PFSK-1 (cell line): Measurements from ENCODE around the gene MAP2K5.

ENCODE experiments used
- FOXP2 ChIP-seq: optimal IDR thresholded peaks from 2 replicates; pipeline ENCODE3; 2011; ENCODE audit warnings: borderline replicate concordance, control low read depth, inconsistent platforms; ENCODE audit not compliant: insufficient read depth; ENCODE audit errors: extremely low read length, extremely low read depth
- POLR2AphosphoS5 ChIP-seq: IDR thresholded peaks from 2 replicates; pipeline ENCODE4 v1.6.1; 2012; ENCODE audit warnings: low read depth, mild to moderate bottlenecking, control low read depth, low read length, moderate library complexity
- SIN3A ChIP-seq: IDR thresholded peaks from 2 replicates; pipeline ENCODE4 v1.6.1; 2012; ENCODE audit warnings: mild to moderate bottlenecking, low read length, moderate library complexity, borderline replicate concordance; ENCODE audit not compliant: insufficient read depth
- TAF1 ChIP-seq: IDR thresholded peaks from 2 replicates; pipeline ENCODE4 v1.6.1; 2012; ENCODE audit warnings: low read length, control low read depth, borderline replicate concordance; ENCODE audit not compliant: insufficient read depth
- TF ChIP-seq, protein P1 (sequence below), 2 experiments: IDR thresholded peaks; 2 replicates each; pipeline versions ENCODE4 v1.6.1 to v1.8.0; 2011 to 2012; ENCODE audit warnings: low read depth in 2 of 2, low read length in 2 of 2, control low read depth in 1 of 2, inconsistent platforms in 1 of 2, mild to moderate bottlenecking in 1 of 2, moderate library complexity in 1 of 2; ENCODE audit not compliant: insufficient read depth in 1 of 2

MAP2K5 gene

DNA sequence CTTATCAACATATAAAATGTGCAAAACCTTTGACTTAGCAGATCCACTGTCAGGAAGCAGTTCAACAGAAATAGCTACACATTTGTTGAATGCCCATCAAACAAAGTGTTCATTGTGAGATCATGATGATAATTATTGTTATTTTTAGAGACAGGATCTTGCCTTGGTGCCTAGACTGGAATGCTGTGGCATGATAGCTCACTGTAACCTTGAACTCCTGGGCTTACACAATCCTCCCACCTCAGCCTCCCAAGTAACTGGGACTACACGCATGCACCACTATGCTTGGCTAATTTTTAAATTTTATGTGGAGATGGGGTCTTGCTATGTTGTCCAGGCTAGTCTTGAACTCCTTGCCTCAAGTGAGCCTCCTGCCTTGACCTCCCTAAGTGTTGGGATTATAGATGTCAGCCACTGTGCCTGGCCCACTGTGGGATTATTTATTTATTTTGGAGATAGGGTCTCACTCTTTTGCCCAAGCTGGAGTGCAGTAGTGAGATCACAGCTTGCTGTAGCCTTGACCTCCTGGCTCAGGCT, 8.8 kb downstream of the MAP2K5 start:
- no peak for TF ChIP-seq TAF1
- TF ChIP-seq, protein P1, sequence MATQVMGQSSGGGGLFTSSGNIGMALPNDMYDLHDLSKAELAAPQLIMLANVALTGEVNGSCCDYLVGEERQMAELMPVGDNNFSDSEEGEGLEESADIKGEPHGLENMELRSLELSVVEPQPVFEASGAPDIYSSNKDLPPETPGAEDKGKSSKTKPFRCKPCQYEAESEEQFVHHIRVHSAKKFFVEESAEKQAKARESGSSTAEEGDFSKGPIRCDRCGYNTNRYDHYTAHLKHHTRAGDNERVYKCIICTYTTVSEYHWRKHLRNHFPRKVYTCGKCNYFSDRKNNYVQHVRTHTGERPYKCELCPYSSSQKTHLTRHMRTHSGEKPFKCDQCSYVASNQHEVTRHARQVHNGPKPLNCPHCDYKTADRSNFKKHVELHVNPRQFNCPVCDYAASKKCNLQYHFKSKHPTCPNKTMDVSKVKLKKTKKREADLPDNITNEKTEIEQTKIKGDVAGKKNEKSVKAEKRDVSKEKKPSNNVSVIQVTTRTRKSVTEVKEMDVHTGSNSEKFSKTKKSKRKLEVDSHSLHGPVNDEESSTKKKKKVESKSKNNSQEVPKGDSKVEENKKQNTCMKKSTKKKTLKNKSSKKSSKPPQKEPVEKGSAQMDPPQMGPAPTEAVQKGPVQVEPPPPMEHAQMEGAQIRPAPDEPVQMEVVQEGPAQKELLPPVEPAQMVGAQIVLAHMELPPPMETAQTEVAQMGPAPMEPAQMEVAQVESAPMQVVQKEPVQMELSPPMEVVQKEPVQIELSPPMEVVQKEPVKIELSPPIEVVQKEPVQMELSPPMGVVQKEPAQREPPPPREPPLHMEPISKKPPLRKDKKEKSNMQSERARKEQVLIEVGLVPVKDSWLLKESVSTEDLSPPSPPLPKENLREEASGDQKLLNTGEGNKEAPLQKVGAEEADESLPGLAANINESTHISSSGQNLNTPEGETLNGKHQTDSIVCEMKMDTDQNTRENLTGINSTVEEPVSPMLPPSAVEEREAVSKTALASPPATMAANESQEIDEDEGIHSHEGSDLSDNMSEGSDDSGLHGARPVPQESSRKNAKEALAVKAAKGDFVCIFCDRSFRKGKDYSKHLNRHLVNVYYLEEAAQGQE (IDR thresholded peaks at IDR 0.05; ENCODE audit: insufficient read depth in 1 of 2, low read depth in 2 of 2, low read length in 2 of 2) = no peak
- TF ChIP-seq SIN3A = no peak

DNA sequence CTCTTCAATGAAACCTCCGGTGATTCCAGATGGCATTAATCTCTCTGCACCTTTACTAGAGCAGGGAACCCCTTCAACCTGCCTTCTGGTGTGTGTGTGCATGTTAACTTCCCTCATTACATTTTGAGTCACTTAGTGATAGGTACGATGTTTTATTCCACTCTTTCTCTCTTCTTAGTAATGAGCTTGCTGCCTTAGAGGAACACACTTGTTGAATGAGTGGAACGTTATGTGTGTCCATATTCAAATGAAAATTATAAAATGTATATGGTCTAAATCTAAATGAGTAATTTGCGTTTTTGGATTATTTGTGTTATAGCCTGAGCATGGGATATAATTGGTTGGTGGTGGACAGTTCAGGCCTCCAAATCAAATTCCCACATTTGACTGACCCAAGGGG, 12.1 kb downstream of the MAP2K5 start:
- TF ChIP-seq POLR2AphosphoS5 (no peak), FOXP2 (no peak), TAF1 (no peak), SIN3A (no peak)
- TF ChIP-seq, protein P1 (IDR thresholded peaks at IDR 0.05; ENCODE audit: insufficient read depth in 1 of 2, low read depth in 2 of 2, low read length in 2 of 2) = no peak

DNA sequence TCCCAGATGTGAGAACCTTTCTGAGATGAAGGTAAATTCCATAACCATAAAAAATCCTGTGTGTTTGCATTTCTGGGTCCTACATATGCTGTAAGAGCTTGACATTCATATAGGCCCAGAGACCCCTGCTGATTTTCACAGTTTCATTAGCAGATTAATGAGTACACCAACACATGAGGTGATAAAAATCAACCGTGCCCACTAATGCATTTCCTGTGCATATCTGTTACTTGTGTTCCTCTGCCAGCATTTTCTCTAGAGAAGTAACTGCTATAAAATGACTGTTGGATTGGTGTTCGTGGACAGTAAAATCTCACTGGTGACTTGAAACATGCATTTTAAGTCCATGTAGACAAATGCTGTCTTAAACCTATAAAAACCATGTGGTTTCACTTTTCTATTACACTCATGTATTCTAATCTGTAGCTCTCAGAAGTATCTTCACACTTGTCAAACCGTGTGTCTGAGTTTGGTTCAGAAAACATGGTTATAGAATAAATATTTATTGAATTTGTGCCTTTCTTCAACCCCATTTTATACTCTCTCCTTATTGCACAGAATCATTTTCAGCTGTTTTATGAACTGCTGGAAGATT, 14.6 kb downstream of the MAP2K5 start:
- TF ChIP-seq FOXP2 = no peak
- TF ChIP-seq SIN3A = no peak
- TF ChIP-seq, protein P1 (IDR thresholded peaks at IDR 0.05; ENCODE audit: insufficient read depth in 1 of 2, low read depth in 2 of 2, low read length in 2 of 2) = no peak
- no peak for TF ChIP-seq POLR2AphosphoS5
- TF ChIP-seq TAF1 = no peak

DNA sequence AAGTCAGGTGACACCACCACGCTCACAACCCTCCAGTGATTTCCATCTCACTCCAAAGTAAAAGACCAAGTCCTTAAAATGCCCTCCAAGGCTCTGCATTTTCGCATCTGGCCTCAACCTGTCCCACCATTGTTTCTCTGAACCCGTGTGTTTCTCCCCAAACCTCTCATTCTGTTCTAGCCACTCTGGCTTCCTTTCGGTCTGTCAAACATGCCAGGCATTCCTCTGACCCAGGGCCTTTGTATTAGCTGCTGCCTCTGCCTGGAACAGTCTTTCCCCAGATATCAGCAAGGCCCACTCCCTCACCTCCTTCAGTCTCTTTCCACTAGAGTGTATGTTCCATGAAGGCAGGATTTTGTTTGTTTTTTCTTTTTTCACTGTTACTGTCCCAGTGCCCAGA, 16.0 kb downstream of the MAP2K5 start:
- TF ChIP-seq POLR2AphosphoS5 (no peak), TAF1 (no peak), SIN3A (no peak), FOXP2 (no peak)
- TF ChIP-seq, protein P1 (IDR thresholded peaks at IDR 0.05; ENCODE audit: insufficient read depth in 1 of 2, low read depth in 2 of 2, low read length in 2 of 2) = no peak

DNA sequence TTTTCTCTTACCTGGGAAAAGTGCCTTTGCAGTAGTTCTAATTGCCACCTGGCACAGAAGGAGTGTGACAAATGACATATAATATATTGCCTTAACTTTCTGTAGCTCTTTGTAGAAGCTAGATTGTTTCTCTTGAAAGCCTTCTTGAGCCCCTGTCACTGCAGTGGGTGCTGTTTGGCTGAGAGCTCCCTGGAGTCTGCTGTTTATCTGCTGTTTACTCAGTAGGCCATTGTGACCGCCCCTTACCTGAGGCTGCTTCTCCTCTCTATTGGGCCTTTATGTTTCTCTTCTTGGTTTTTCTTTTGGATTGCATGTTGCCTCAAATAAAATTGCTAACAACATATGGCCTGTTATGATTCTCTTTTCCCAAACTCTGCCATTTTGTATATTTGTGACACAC, 16.7 kb downstream of the MAP2K5 start:
- TF ChIP-seq, protein P1 (IDR thresholded peaks at IDR 0.05; ENCODE audit: insufficient read depth in 1 of 2, low read depth in 2 of 2, low read length in 2 of 2) = no peak
- no peak for TF ChIP-seq SIN3A
- TF ChIP-seq POLR2AphosphoS5 = no peak
- TF ChIP-seq FOXP2 = no peak
- TF ChIP-seq TAF1 = no peak
